ENCODE results near the gene IGFL4. TPM values are rescaled to one million over a fixed set of nuclear protein-coding genes. Genes with fewer than 3 reads are reported as not detected.

The IGFL4 gene
- total and polyA plus RNA-seq, 3 donors from 2014 or later = 0.37 to 0.79 (median 0.56) TPM

GRCh38 chr19:46066471-46066870, 25.7 kb upstream of the IGFL4 start:
- H3K4me1 ChIP-seq = no peaks in the 10 kb centered on the region
- no peaks in the 10 kb centered on the region for H3K27me3 ChIP-seq
- H3K9me3 ChIP-seq = no peaks in the 10 kb centered on the region
- WGBS, 2 donors = 79 to 88% methylated on average over 1 of the region's 1 CpG
- no peaks in the 10 kb centered on the region for H3K36me3 ChIP-seq (ENCODE audit: low read depth, missing control alignments)
- no peak overlapping the region for H3K4me3 ChIP-seq
- TF ChIP-seq CTCF (IDR thresholded peaks at IDR 0.05) (no peak), POLR2A (IDR thresholded peaks at IDR 0.05) (no peak)
- H3K27ac ChIP-seq = no peak overlapping the region
- intact Hi-C loops (cut with DNase I; ENCODE audit: low total_unique reads) = no loop called here
- DNase-seq = no peak

GRCh38 chr19:46065486-46066071, 24.8 kb upstream of the IGFL4 start:
- Histone ChIP-seq H3K9me3 (no peaks in the 10 kb centered on the region), H3K4me3 (no peak overlapping the region), H3K27ac (no peak overlapping the region), H3K27me3 (no peaks in the 10 kb centered on the region), H3K4me1 (no peaks in the 10 kb centered on the region), H3K36me3 (ENCODE audit: low read depth, missing control alignments) (no peaks in the 10 kb centered on the region)
- no peak for DNase-seq
- intact Hi-C loops (cut with DNase I; ENCODE audit: low total_unique reads) = no loop called here
- 74 to 81% methylated on average over 7 of the region's 7 CpGs for WGBS, 2 donors
- no peak for TF ChIP-seq POLR2A (IDR thresholded peaks at IDR 0.05)
- no peak for TF ChIP-seq CTCF (IDR thresholded peaks at IDR 0.05)

- WGBS, 2 donors = 74 to 77% methylated on average over 3 of the region's 3 CpGs
Measured at GRCh38 chr19:46063201-46063600, 22.4 kb upstream of the IGFL4 start.

GRCh38 chr19:46060012-46060411, 19.2 kb upstream of the IGFL4 start:
- 89 to 98% methylated on average over 2 of the region's 2 CpGs for WGBS, 2 donors
- no peaks in the 10 kb centered on the region for H3K36me3 ChIP-seq (ENCODE audit: low read depth, missing control alignments)
- TF ChIP-seq POLR2A (IDR thresholded peaks at IDR 0.05) (no peak), CTCF (IDR thresholded peaks at IDR 0.05) (no peak)
- intact Hi-C loops (cut with DNase I; ENCODE audit: low total_unique reads) = no loop called here
- no peak for DNase-seq
- no peaks in the 10 kb centered on the region for H3K27me3 ChIP-seq
- no peak overlapping the region for H3K27ac ChIP-seq
- H3K9me3 ChIP-seq = no peaks in the 10 kb centered on the region
- H3K4me1 ChIP-seq = no peaks in the 10 kb centered on the region
- H3K4me3 ChIP-seq = no peak overlapping the region

More at GRCh38 chr19:46063201-46063600, 22.4 kb upstream of the IGFL4 start:
- no peaks in the 10 kb centered on the region for H3K9me3 ChIP-seq
- H3K4me1 ChIP-seq = no peaks in the 10 kb centered on the region
- no peaks in the 10 kb centered on the region for H3K27me3 ChIP-seq
- no peak for TF ChIP-seq CTCF (IDR thresholded peaks at IDR 0.05)
- TF ChIP-seq POLR2A (IDR thresholded peaks at IDR 0.05) = no peak
- intact Hi-C loops (cut with DNase I; ENCODE audit: low total_unique reads) = no loop called here
- H3K27ac ChIP-seq = no peak overlapping the region
- H3K4me3 ChIP-seq = no peak overlapping the region
- DNase-seq = no peak
- no peaks in the 10 kb centered on the region for H3K36me3 ChIP-seq (ENCODE audit: low read depth, missing control alignments)

- no peak overlapping the region for H3K27ac ChIP-seq
- DNase-seq = no peak
- no peak for TF ChIP-seq CTCF (IDR thresholded peaks at IDR 0.05)
- no peak for TF ChIP-seq POLR2A (IDR thresholded peaks at IDR 0.05)
- no peaks in the 10 kb centered on the region for H3K4me1 ChIP-seq
- intact Hi-C loops (cut with DNase I; ENCODE audit: low total_unique reads) = no loop called here
- H3K4me3 ChIP-seq = no peak overlapping the region
- H3K36me3 ChIP-seq (ENCODE audit: low read depth, missing control alignments) = no peaks in the 10 kb centered on the region
- no peaks in the 10 kb centered on the region for H3K9me3 ChIP-seq
- H3K27me3 ChIP-seq = no peaks in the 10 kb centered on the region
- WGBS, 2 donors = 91 to 93% methylated on average over 3 of the region's 3 CpGs
Measured at GRCh38 chr19:46058778-46059177, 18.0 kb upstream of the IGFL4 start.

Data from testis (tissue), 3 donors.